Activated naive CD8-positive, alpha-beta T cell (primary cell): ENCODE measurements around the gene GALNS.

Source experiments
- H3K27ac Mint-ChIP-seq: one replicate; pipeline ENCODE4 v1.8.0; 2021; ENCODE audit warnings: mixed read lengths
- H3K27me3 Mint-ChIP-seq: one replicate; pipeline ENCODE4 v1.8.0; 2021; ENCODE audit warnings: mixed read lengths
- H3K36me3 Mint-ChIP-seq: one replicate; pipeline ENCODE4 v1.8.0; 2021; ENCODE audit warnings: mixed read lengths
- H3K4me1 Mint-ChIP-seq: one replicate; pipeline ENCODE4 v1.8.0; 2021; ENCODE audit warnings: low read depth, mixed read lengths
- H3K4me3 Mint-ChIP-seq: one replicate; pipeline ENCODE4 v1.8.0; 2021; ENCODE audit warnings: mild to moderate bottlenecking, mixed read lengths
- H3K9me3 Mint-ChIP-seq: one replicate; pipeline ENCODE4 v1.8.0; 2021; ENCODE audit warnings: low read depth, mixed read lengths

GALNS gene

DNA sequence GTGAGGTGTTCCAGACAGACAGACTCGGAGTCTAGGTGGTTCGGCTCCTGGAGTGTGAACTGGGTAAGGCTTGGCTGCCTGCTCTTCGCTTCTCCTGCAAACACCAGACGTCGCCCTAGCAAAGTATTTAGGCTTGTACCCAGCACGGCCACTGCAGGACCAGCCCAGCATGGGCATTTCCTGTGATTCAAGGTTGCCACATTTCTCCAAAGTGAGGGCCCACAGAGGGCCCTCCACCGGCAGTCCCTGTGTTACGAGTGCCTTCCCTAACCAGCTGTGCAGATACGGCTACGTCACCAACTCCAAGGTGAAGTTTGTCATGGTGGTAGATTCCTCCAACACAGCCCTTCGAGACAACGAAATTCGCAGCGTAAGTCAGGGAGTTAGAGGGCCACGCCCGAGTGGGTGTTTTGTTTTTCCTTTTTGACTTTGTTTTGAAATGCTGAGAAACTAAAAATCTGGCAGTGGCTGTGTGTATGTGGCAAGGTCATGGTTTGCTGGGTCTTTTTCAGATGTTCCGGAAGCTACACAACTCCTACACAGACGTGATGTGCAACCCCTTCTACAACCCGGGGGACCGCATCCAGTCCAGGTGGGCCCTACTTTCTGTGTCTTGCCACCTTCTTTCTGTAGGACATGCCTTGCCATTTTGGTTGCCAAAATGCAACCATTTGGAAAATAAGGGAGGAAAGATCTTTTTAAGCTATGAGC is 2.8 kb upstream of the GALNS start:
- Mint-ChIP-seq H3K27ac (no peak overlapping the region), H3K36me3 (no peaks in the 10 kb centered on the region), H3K9me3 (no peaks in the 10 kb centered on the region), H3K4me1 (peaks cover 32% of the 10 kb centered on the region), H3K27me3 (no peaks in the 10 kb centered on the region), H3K4me3 (no peak overlapping the region)

GRCh38 chr16:88857728-88858339 is 1.1 kb upstream of the GALNS start:
- Mint-ChIP-seq H3K4me3 (peak overlapping the region; percentile 100), H3K4me1 (peaks cover 32% of the 10 kb centered on the region), H3K9me3 (no peaks in the 10 kb centered on the region), H3K36me3 (no peaks in the 10 kb centered on the region), H3K27ac (peak overlapping the region; percentile 94), H3K27me3 (no peaks in the 10 kb centered on the region)

DNA sequence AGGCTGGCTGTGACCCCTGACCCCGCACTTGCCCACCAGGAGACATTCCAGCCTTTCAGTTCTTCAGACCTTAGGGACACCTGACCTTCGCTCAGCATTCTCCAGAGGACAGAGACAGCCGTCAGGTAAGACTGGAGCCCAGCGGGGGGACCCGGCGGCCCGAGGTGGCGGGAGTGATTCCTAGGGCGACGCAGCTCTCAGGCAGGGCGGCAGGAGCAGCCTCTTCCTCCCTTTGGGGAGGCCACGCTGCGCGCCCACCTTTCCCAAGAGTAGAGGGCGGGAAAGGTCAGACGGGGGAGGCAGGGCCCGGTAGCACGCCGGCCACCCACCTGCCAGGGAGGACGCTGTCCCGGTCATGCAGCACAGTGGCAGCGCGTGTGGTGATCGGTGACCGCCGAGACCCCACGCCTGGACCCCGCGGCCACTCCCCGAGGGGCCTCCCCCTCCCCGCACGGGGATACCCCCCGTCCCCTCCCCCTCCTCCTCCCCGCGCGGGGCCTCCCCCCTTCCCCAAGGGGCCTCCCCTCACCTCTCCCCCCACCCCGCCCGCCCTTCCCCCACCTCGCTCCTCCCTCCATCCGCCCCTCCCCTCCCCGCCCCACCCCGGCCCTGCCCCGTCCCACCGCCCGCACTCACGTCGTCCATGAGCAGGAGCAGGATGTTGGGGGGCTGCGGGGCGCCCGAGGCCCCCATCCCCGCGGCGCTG is 472 bp downstream of the GALNS start:
- Mint-ChIP-seq H3K9me3 (no peaks in the 10 kb centered on the region), H3K4me3 (peak overlapping the region; percentile 79), H3K4me1 (peaks cover 34% of the 10 kb centered on the region), H3K36me3 (no peaks in the 10 kb centered on the region), H3K27me3 (no peaks in the 10 kb centered on the region), H3K27ac (no peak overlapping the region)

DNA sequence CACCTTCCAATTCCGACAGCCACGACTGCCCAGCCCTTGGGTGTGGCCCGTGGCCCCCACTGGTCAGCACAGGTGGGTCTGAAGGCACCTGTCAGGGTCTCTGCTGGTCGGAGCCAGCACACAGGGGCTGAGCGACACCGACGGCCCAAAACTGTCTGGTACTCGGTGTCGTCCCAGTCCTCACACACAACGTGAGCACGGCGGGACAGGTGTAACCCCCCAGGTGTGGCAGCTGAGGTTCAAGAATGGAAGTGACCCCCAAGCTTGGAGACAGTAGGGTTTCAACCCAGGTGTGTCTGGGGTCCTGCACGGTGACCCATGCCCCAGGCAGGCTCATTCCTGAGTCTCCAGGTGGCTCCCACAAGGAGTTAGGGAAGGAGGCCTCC is 1.0 kb downstream of the GALNS start:
- Mint-ChIP-seq H3K4me3 (peak overlapping the region; percentile 79), H3K4me1 (peaks cover 34% of the 10 kb centered on the region), H3K36me3 (no peaks in the 10 kb centered on the region), H3K27me3 (no peaks in the 10 kb centered on the region), H3K9me3 (no peaks in the 10 kb centered on the region), H3K27ac (no peak overlapping the region)

- H3K4me1 Mint-ChIP-seq = peaks cover 34% of the 10 kb centered on the region
- peak overlapping the region; percentile 54 for H3K27ac Mint-ChIP-seq
- H3K27me3 Mint-ChIP-seq = no peaks in the 10 kb centered on the region
- H3K36me3 Mint-ChIP-seq = no peaks in the 10 kb centered on the region
- H3K9me3 Mint-ChIP-seq = no peaks in the 10 kb centered on the region
- peak overlapping the region; percentile 79 for H3K4me3 Mint-ChIP-seq
These were observed 1.6 kb downstream of the GALNS start for GRCh38 chr16:88855176-88855575.

GRCh38 chr16:88854306-88855111 is 2.2 kb downstream of the GALNS start:
- no peaks in the 10 kb centered on the region for H3K27me3 Mint-ChIP-seq
- no peak overlapping the region for H3K27ac Mint-ChIP-seq
- H3K4me1 Mint-ChIP-seq = peaks cover 34% of the 10 kb centered on the region
- H3K4me3 Mint-ChIP-seq = peak overlapping the region; percentile 79
- no peaks in the 10 kb centered on the region for H3K36me3 Mint-ChIP-seq
- no peaks in the 10 kb centered on the region for H3K9me3 Mint-ChIP-seq

DNA sequence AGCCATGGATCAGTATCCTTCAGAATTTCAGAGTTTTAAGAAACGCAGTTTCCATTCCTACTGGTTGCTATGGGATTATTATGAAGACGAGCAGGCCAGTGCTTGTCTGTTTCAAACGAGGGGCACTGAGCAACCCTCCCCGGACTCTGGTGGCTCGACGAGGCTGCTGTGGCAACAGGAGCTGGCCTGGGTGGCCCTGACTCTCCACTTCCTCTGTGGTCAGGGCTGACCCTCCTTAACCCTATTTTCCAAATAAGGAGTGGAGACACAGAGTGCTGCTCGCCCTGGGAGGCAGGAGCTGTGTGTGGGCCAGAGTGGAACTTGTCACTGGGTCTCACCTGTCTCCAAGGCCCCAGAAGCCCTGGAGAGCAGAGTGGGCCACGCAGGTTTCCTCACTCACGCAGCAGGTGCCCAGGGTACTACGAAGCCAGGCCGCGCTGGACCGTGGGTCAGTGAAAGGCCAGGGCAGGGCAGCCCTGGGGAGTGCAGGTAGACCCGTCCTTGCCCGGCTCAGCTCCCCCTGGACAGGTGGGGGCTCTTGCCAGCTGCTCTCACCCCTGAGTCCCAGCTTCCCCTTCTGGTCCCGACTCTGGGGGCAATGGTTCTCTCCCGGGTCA is 3.3 kb downstream of the GALNS start:
- H3K27me3 Mint-ChIP-seq = no peaks in the 10 kb centered on the region
- H3K4me3 Mint-ChIP-seq = no peak overlapping the region

DNA sequence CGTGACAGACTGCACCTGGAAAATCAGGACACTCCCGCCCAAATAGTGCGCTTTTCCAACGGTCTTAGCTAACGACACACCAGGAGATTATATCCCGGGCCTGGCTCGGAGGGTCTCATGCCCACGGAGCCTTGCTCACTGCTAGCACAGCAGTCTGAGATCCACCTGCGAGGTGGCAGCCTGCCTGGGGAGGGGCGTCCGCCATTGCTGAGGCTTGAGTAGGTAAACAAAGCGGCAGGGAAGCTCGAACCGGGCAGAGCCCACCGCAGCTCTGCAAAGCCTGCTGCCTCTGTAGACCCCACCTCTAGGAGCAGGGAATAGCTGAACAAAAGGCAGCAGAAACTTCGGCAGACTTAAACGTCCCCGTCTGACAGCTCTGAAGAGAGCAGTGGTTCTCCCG is 5.1 kb downstream of the GALNS start:
- Mint-ChIP-seq H3K27ac (no peak overlapping the region), H3K9me3 (no peaks in the 10 kb centered on the region), H3K27me3 (no peaks in the 10 kb centered on the region), H3K36me3 (no peaks in the 10 kb centered on the region), H3K4me1 (peaks cover 16% of the 10 kb centered on the region), H3K4me3 (no peak overlapping the region)

More for the DNA sequence above, 3.3 kb downstream of the GALNS start:
- Mint-ChIP-seq H3K9me3 (no peaks in the 10 kb centered on the region), H3K27ac (no peak overlapping the region), H3K4me1 (peaks cover 26% of the 10 kb centered on the region), H3K36me3 (no peaks in the 10 kb centered on the region)

- no peak overlapping the region for H3K27ac Mint-ChIP-seq
- peaks cover 12% of the 10 kb centered on the region for H3K4me1 Mint-ChIP-seq
- H3K9me3 Mint-ChIP-seq = no peaks in the 10 kb centered on the region
- H3K27me3 Mint-ChIP-seq = no peaks in the 10 kb centered on the region
- H3K36me3 Mint-ChIP-seq = no peaks in the 10 kb centered on the region
- no peak overlapping the region for H3K4me3 Mint-ChIP-seq
These were observed 6.1 kb downstream of the GALNS start for GRCh38 chr16:88850531-88851199.

DNA sequence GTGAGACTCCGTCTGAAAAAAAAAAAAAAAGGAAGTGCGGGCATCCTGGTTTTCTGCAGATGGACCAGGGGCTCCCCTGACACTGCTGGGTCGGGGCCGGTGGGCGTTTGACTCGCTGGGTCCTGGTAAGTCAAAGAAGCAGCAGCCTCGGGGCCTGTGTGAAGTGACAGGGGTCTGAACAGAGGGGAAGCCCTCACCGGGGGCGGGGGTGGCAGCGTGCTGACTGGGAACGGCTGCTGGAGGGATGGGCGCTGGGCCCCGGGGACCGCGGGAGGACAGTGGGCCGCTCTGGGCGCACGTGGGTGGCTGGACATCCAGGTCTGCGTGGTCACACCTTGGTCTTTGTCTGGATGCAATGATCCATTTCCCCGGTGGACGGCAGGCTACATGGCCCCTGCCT is 8.2 kb downstream of the GALNS start:
- H3K27ac Mint-ChIP-seq = no peak overlapping the region
- no peaks in the 10 kb centered on the region for H3K27me3 Mint-ChIP-seq
- no peaks in the 10 kb centered on the region for H3K36me3 Mint-ChIP-seq
- H3K4me1 Mint-ChIP-seq = peaks cover 2% of the 10 kb centered on the region
- H3K4me3 Mint-ChIP-seq = no peak overlapping the region
- H3K9me3 Mint-ChIP-seq = no peaks in the 10 kb centered on the region

GRCh38 chr16:88847654-88848053 is 9.1 kb downstream of the GALNS start:
- no peaks in the 10 kb centered on the region for H3K36me3 Mint-ChIP-seq
- no peaks in the 10 kb centered on the region for H3K27me3 Mint-ChIP-seq
- H3K9me3 Mint-ChIP-seq = no peaks in the 10 kb centered on the region
- H3K4me1 Mint-ChIP-seq = peaks cover 2% of the 10 kb centered on the region
- no peak overlapping the region for H3K4me3 Mint-ChIP-seq
- no peak overlapping the region for H3K27ac Mint-ChIP-seq

DNA sequence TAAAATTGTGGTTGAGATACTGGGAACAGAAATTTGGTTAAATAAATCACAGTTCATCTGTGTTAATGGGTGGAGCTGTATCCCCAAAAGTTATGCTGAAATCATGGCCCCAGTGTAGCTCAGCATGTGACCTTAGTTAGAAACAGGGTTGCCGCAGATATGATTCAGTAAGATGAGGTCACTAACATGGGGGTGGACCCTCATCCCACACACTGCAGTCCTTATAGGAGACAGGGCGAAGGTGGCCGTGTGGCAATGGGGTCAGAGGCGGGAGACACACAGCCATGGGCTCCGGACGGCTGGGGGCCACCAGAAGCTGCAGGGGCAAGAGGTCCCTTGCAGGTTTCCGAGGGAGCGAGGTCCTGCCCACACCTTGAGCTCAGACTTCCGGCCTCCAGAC is 10.7 kb downstream of the GALNS start:
- no peaks in the 10 kb centered on the region for H3K4me1 Mint-ChIP-seq
- no peak overlapping the region for H3K4me3 Mint-ChIP-seq
- no peaks in the 10 kb centered on the region for H3K27me3 Mint-ChIP-seq
- no peaks in the 10 kb centered on the region for H3K9me3 Mint-ChIP-seq
- no peak overlapping the region for H3K27ac Mint-ChIP-seq
- no peaks in the 10 kb centered on the region for H3K36me3 Mint-ChIP-seq

DNA sequence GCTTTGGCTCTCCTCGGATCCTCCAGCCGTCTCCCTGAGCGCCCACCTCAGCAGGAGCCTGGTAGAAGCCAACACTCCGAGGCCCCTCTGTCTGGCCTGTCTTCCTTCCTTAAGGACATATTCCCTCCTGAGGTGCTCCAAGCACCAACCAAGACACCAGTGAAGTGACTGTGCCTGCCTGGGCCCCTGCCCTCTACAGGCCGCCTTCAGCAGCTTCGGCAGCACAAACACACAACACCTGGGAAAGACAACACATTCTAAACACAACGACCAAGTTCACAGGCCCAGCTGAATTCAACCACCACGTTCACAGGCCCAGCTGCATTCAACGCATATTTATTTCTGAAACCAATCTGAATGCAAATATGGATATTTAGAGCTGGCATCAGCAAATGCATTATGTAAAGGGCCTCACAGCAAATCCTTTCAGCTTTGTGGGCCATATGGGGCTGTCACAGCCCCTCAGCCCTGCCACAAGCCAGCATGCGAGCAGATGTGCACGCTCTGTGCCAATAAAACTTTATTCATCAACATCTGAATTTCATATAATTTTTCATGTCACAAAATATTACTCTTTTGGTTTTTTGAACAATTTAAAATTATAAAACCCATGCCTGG is 12.2 kb downstream of the GALNS start:
- Mint-ChIP-seq H3K36me3 (no peaks in the 10 kb centered on the region), H3K27me3 (no peaks in the 10 kb centered on the region)

DNA sequence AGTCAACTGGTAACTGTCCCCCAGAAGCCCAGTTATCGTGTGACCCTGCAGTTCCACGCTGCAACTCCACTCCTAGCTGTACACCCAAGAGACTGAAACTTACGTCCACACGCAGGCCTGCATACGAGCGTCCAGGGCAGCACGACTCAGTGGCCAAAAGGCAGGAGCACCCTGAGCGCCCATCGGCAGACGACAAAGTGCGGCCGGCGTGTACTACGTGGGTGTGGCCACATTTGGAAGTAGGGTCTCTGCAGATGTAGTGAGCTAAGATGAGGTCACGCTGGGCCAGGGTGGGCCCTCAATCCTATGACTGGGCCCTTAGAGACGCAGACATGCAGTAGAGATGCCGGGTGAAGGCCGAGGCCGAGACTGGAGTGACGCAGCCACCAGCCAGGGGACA is 13.5 kb downstream of the GALNS start:
- no peaks in the 10 kb centered on the region for H3K9me3 Mint-ChIP-seq
- no peak overlapping the region for H3K4me3 Mint-ChIP-seq
- H3K4me1 Mint-ChIP-seq = no peaks in the 10 kb centered on the region
- no peak overlapping the region for H3K27ac Mint-ChIP-seq
- no peaks in the 10 kb centered on the region for H3K36me3 Mint-ChIP-seq
- H3K27me3 Mint-ChIP-seq = no peaks in the 10 kb centered on the region

More for the DNA sequence above, 12.2 kb downstream of the GALNS start:
- Mint-ChIP-seq H3K4me3 (no peak overlapping the region), H3K27ac (no peak overlapping the region), H3K9me3 (no peaks in the 10 kb centered on the region), H3K4me1 (no peaks in the 10 kb centered on the region)
